ENCODE measurements around the gene RPE65. TPM values are rescaled to one million over a fixed set of nuclear protein-coding genes. Genes with fewer than 3 reads are reported as not detected.

RPE65 gene
- total and polyA plus RNA-seq, 2 experiments from 2014 or later = not detected

- Histone ChIP-seq H3K36me3 (ENCODE audit: low read depth) (0 out of 2 replicates have a peak, but pooled peaks cover 3% of the 10 kb centered on the region), H3K4me1 (ENCODE audit: insufficient read depth) (no peaks in the 10 kb centered on the region), H3F3A (ENCODE audit: insufficient read depth) (no peaks in the 10 kb centered on the region), H3K9me3 (ENCODE audit: low read depth) (no peaks in the 10 kb centered on the region), H3K79me2 (ENCODE audit: insufficient read depth) (peaks cover 6% of the 10 kb centered on the region; the same call in 1 of the 2 replicates), H3K27ac (no peak overlapping the region), H3K4me3 (no peak overlapping the region), H3K9me2 (ENCODE audit: insufficient read depth) (no peaks in the 10 kb centered on the region), H3K4me2 (ENCODE audit: unreplicated experiment) (no peak overlapping the region), H3K27me3 (replicated peaks; ENCODE audit: insufficient read depth) (no peaks in the 10 kb centered on the region), H3K9ac (no peak overlapping the region), H2AFZ (peak overlapping the region; percentile 55; the same call in 1 of the 2 replicates), H4K20me1 (ENCODE audit: insufficient read depth) (no peaks in the 10 kb centered on the region)
- peak; percentile 6 for DNase-seq
- TF ChIP-seq EZH2 (IDR thresholded peaks at IDR 0.05; ENCODE audit: insufficient read depth, poor library complexity, severe bottlenecking) (no peak), EZH2phosphoT487 (IDR thresholded peaks at IDR 0.05; ENCODE audit: insufficient read depth, low read depth) (no peak)
- in situ Hi-C loops (cut with MboI) = loop anchor here (25.0 kb wide), 1 partner anchor 1652 kb away; no protein-coding TSS in a partner anchor
- WGBS, 2 experiments (ENCODE audit: low coverage in 1 of 2, low lambda C conversion rate in 2 of 2, missing lambda C conversion rate in 2 of 2) = 34 to 43% methylated on average over 3 of the region's 3 CpGs
These were observed 35.8 kb upstream of the RPE65 start for GRCh38 chr1:68485431-68486022.

- H3K27ac ChIP-seq = no peak overlapping the region
- in situ Hi-C loops (cut with MboI) = loop anchor here (25.0 kb wide), 1 partner anchor 1653 kb away; no protein-coding TSS in a partner anchor
- no peak for DNase-seq
- 0 out of 2 replicates have a peak overlapping the region, but pooled peaks have one; percentile 6 for H2AFZ ChIP-seq
- 0 out of 2 replicates have a peak, but pooled peaks cover 3% of the 10 kb centered on the region for H3K36me3 ChIP-seq (ENCODE audit: low read depth)
- no peak overlapping the region for H3K4me2 ChIP-seq (ENCODE audit: unreplicated experiment)
- no peaks in the 10 kb centered on the region for H3K79me2 ChIP-seq (ENCODE audit: insufficient read depth)
- H3F3A ChIP-seq (ENCODE audit: insufficient read depth) = no peaks in the 10 kb centered on the region
- no peaks in the 10 kb centered on the region for H3K4me1 ChIP-seq (ENCODE audit: insufficient read depth)
- H3K27me3 ChIP-seq (replicated peaks; ENCODE audit: insufficient read depth) = no peaks in the 10 kb centered on the region
- no peaks in the 10 kb centered on the region for H3K9me2 ChIP-seq (ENCODE audit: insufficient read depth)
- no peaks in the 10 kb centered on the region for H4K20me1 ChIP-seq (ENCODE audit: insufficient read depth)
- no peaks in the 10 kb centered on the region for H3K9me3 ChIP-seq (ENCODE audit: low read depth)
- H3K4me3 ChIP-seq = no peak overlapping the region
- no peak overlapping the region for H3K9ac ChIP-seq
- no peak for TF ChIP-seq EZH2 (IDR thresholded peaks at IDR 0.05; ENCODE audit: insufficient read depth, poor library complexity, severe bottlenecking)
- TF ChIP-seq EZH2phosphoT487 (IDR thresholded peaks at IDR 0.05; ENCODE audit: insufficient read depth, low read depth) = no peak
- WGBS, 2 experiments (ENCODE audit: low coverage in 1 of 2, low lambda C conversion rate in 2 of 2, missing lambda C conversion rate in 2 of 2) = 95 to 97% methylated on average over 1 of the region's 1 CpG
These were observed 34.9 kb upstream of the RPE65 start for GRCh38 chr1:68484618-68485017.

GRCh38 chr1:68481041-68481440 lies 31.3 kb upstream of the RPE65 start:
- in situ Hi-C loops (cut with MboI) = loop anchor here (25.0 kb wide), 1 partner anchor 1656 kb away; no protein-coding TSS in a partner anchor
- H3F3A ChIP-seq (ENCODE audit: insufficient read depth) = no peaks in the 10 kb centered on the region
- no peak overlapping the region for H3K4me2 ChIP-seq (ENCODE audit: unreplicated experiment)
- no peak for DNase-seq
- H3K9me3 ChIP-seq (ENCODE audit: low read depth) = no peaks in the 10 kb centered on the region
- H3K36me3 ChIP-seq (ENCODE audit: low read depth) = no peaks in the 10 kb centered on the region; the same call in 1 of the 2 replicates
- H3K27me3 ChIP-seq (replicated peaks; ENCODE audit: insufficient read depth) = no peaks in the 10 kb centered on the region
- no peak overlapping the region for H3K4me3 ChIP-seq
- H3K79me2 ChIP-seq (ENCODE audit: insufficient read depth) = no peaks in the 10 kb centered on the region
- no peaks in the 10 kb centered on the region for H3K4me1 ChIP-seq (ENCODE audit: insufficient read depth)
- WGBS, 2 experiments (ENCODE audit: low coverage in 1 of 2, low lambda C conversion rate in 2 of 2, missing lambda C conversion rate in 2 of 2) = 95% methylated on average over 3 of the region's 3 CpGs
- no peak overlapping the region for H3K27ac ChIP-seq
- no peak overlapping the region for H3K9ac ChIP-seq
- TF ChIP-seq EZH2 (IDR thresholded peaks at IDR 0.05; ENCODE audit: insufficient read depth, poor library complexity, severe bottlenecking) = no peak
- no peak for TF ChIP-seq EZH2phosphoT487 (IDR thresholded peaks at IDR 0.05; ENCODE audit: insufficient read depth, low read depth)
- no peak overlapping the region for H2AFZ ChIP-seq
- no peaks in the 10 kb centered on the region for H3K9me2 ChIP-seq (ENCODE audit: insufficient read depth)
- no peaks in the 10 kb centered on the region for H4K20me1 ChIP-seq (ENCODE audit: insufficient read depth)

- TF ChIP-seq EZH2 (IDR thresholded peaks at IDR 0.05; ENCODE audit: insufficient read depth, poor library complexity, severe bottlenecking) (no peak), EZH2phosphoT487 (IDR thresholded peaks at IDR 0.05; ENCODE audit: insufficient read depth, low read depth) (no peak)
- Histone ChIP-seq H4K20me1 (ENCODE audit: insufficient read depth) (no peaks in the 10 kb centered on the region), H3K4me3 (no peak overlapping the region), H3F3A (ENCODE audit: insufficient read depth) (no peaks in the 10 kb centered on the region), H3K9me2 (ENCODE audit: insufficient read depth) (no peaks in the 10 kb centered on the region), H3K4me1 (ENCODE audit: insufficient read depth) (no peaks in the 10 kb centered on the region), H3K27me3 (replicated peaks; ENCODE audit: insufficient read depth) (no peaks in the 10 kb centered on the region), H3K27ac (no peak overlapping the region), H2AFZ (no peak overlapping the region), H3K79me2 (ENCODE audit: insufficient read depth) (no peaks in the 10 kb centered on the region), H3K4me2 (ENCODE audit: unreplicated experiment) (no peak overlapping the region), H3K36me3 (ENCODE audit: low read depth) (no peaks in the 10 kb centered on the region; the same call in 1 of the 2 replicates), H3K9ac (no peak overlapping the region), H3K9me3 (ENCODE audit: low read depth) (no peaks in the 10 kb centered on the region)
- WGBS, 2 experiments (ENCODE audit: low coverage in 1 of 2, low lambda C conversion rate in 2 of 2, missing lambda C conversion rate in 2 of 2) = 97 to 100% methylated on average over 2 of the region's 2 CpGs
- no peak for DNase-seq
- in situ Hi-C loops (cut with MboI) = loop anchor here (25.0 kb wide), 1 partner anchor 1658 kb away; no protein-coding TSS in a partner anchor
These were observed 29.7 kb upstream of the RPE65 start for GRCh38 chr1:68479501-68479900.
